Mucosa of gallbladder (tissue), 1 donor: Measurements from ENCODE around the gene GPR50. TPM values are rescaled to one million over a fixed set of nuclear protein-coding genes. Genes with fewer than 3 reads are reported as not detected.
A peak's percentile ranks its signal among the peaks of the same experiment; 100 is the strongest.

ENCODE experiments used
- DNase-seq: peaks from one replicate; pipeline ENCODE4 v3.0.0-alpha.2; 2020; ENCODE audit warnings: low spot score
- total RNA-seq: library from RNA; stranded (reverse); gene quantifications from one replicate; pipeline ENCODE4 v1.2.1, GENCODE V29; 2021
- donor health status: DM: no; HTN: no; CAD: no.

Gene GPR50
- total RNA-seq, result 0.12 TPM

DNA sequence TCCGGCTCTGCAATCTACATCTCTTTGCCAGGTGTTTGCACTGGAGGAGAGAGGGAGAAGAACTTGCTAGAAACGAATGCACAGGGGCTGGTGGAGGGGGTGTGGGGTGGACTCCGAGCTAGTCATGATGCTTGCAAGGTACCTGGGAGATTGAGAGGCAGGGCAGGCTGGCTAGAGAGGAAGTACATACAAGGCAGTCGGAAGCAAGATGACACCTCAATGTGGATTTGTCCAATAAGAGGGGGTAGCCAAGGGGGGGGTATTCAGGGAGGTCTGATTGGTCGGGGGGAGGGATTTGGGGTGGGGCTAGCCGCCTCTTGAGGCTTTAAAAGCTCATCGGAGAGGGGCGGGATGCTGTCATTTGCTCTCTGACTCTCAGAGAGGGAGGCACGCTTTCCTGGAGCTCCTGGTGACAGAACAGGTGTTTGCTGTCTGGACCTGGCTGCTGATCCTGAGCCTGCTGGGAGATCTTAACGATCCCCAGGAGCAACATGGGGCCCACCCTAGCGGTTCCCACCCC lies at the start of gene GPR50:
Gene GPR50 (plus strand): TSS at position 354 of the 520 bp plus-strand sequence. CDS start 138 bp downstream, at position 492.
- DNase-seq, result no peak

DNA sequence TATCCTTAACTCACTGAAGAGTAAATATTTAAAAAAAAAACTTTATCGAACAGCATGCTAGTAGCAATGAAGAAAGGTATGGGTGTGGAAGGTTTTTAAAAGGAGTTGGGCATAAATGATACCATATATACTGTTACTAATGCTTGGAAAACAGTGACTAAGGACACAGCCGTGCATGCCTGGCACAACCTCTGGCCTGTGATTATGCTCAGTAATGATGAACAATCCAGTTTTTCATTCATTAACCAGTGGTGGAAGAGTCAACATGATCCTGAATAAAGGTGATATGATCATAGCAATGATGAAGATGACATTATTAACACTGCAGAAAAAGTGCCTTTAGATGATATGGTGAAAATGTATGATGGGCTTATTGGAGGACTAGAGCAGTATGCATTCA lies 43.9 kb upstream of the GPR50 start:
- no peak for DNase-seq

DNA sequence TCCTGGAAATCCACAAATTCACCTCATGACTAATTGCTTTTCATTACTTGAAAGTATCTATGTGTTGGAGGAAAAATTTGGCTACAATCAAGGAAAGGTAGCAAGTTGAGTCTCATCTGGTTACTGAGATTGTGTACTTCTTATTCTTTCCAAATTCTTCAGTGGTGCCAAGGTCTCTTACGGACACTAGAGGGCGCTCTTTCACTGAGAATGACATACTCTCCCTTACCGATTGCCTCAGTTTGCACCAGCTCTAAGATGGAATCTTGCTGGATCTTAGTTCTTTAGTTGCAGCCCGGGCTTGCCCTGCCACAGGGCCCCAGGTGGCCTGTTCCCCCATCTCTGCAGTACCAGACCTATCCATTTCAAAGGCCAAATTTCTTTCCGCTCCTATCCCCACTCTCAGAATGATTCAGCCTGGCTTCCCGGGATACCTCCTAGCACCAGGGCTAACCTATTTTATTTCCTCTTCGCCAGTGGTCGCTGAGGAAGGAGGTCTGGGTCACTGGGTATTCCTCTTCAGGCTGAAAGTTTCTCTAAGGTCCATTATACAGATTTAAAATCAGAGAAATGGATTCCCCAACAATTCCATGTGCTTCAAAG lies 24.6 kb upstream of the GPR50 start:
- DNase-seq, result peak; percentile 24

DNA sequence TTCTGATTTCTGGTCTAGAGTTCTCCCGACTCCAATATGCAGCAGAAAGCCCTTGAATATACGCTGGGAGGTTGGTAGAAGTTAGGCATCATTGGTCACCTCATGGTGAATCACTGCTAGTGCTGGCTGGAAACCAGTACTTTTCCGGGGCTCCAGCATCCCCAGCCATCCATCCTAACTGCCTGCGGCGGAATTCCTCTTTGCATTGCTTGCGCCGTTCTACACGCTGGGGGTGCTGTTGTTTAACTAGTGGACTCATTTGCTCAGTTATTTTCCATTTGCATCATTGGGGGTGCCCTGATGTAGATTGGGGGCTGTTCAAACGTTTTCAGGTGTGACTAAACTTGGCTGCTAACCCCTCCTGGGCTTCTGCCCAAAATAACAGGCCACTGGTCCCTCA lies 23.3 kb upstream of the GPR50 start:
- DNase-seq, result no peak

DNA sequence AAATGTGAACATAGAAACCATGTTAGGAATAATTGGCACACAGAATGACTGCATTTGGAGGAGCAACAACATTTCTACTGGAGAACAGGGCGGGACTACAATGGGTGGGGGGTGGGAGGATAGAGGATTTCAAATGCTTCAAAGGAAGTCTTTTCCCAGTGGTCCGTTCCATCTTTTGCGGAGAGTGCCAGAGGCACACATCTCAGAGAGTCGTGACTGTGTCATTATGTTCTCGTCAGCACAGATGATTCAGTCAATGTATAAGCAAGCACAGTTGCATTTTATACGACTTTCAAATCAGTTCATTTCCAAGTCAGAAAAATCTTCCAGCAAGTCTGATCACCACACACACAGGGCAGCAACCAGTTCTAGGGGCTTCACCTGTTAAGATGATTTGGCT lies 22.7 kb upstream of the GPR50 start:
- no peak for DNase-seq

DNA sequence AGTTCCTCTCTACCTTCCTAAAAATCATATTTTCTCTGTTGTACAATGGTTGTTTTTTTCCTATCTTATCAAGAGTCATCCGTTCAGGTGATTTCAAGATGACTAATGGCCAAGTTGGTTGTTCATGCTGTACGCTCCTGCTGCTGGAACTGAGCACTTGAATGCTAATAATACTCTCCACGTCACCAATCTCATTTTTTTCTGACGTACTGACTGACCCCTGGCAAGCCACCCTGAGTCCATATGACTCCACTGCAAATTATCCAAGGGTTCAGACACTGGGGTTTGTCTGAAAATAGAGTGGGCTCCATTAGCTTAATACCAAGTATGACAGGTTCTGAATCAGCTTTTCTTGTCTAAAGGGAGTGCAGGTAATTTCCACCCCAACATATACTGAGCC lies 21.1 kb upstream of the GPR50 start:
- no peak for DNase-seq

DNA sequence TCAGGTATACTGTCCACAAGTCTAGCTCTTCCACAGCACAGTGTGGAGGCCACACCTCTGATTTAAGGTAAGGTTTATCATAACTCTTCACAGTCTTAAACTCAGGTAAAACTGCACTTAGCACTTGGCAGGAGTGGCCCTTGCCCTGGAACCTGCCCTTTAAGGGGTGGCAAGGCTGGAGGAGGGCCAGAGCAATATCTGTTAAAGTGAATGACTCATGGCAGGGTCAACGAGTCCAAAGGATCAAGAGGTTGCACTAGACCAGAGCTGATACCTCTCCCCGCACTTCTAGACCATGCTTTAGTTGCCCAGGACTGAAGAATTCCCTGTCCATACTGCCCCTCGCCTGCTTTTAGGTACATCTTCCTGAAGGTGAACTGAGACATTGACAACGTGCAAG lies 14.7 kb upstream of the GPR50 start:
- DNase-seq, result no peak

DNA sequence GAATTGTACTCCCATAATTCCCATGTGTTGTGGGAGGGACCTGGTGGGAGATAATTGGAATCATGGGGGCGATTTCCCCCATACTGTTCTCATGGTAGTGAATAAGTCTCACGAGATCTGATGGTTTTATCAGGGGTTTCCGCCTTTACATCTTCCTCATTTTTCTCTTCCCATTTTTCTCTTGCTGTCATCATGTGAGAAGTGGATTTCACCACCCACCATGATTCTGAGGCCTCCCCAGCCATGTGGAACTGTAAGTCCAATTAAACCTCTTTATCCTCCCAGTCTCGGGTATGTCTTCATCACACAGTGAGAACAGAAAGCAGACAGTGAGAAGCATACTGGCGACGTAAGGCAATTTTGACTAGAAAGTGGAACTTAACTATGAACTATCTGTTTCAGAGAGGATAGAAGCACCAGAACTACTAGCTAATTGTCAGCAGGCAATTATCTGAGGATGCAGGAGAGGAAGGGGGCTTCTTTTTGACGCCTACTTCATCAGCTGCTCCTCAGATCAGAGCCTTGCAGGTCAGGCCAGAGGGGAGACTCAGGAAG lies 8.5 kb upstream of the GPR50 start:
- DNase-seq, result no peak

DNA sequence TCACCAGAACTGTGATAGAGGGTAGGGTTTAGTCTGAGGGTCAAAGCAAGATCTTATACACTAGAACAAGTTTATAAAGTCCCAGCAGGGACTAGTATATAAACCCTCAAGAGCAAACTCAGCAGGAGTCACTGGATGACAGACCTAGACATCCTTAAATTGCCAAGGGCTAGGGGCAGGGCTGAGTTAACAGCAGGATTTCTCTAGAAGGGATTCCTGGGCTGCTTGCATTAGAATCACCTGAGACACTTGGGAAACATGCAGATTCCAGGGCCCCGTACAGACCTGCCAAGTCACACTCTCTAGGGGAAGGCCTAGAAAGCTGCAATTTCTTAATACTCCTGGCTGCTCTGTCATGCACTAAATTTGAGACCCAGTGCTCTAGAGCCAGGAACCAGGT lies 6.6 kb upstream of the GPR50 start:
- no peak for DNase-seq

DNA sequence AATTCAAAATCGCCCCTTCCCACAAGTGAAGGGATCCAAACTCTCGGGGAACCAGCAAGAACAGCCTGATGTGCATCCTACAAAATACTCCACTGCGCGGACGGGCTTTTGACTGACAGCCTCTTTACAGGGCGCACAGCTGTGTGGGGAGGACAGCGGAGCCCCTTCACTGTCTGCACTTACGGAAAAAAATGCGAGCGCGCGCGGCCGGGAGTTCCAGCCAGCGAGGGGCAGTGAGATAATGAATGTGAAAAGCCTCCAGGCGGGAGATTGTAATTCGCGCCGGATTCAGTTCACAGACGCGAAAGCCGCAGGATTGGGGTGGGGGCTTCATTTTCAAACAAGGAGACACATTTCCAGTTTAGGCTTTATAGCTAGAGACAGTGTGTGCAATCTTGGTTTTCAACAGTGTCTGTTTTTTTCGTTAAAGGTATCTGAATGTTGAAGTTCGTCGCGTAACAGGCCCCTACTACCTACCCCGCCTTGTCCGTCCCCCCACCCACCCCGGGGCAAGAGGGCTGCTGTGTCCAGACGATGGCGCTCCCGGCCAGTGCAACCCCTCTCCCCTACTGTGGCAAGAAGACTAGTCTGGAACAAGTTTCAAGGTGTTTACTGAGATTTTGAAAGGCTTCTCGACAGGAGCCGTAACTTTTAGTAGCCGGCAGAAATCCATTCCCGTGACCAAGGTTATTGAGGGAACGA lies 1.7 kb upstream of the GPR50 start:
- no peak for DNase-seq

DNA sequence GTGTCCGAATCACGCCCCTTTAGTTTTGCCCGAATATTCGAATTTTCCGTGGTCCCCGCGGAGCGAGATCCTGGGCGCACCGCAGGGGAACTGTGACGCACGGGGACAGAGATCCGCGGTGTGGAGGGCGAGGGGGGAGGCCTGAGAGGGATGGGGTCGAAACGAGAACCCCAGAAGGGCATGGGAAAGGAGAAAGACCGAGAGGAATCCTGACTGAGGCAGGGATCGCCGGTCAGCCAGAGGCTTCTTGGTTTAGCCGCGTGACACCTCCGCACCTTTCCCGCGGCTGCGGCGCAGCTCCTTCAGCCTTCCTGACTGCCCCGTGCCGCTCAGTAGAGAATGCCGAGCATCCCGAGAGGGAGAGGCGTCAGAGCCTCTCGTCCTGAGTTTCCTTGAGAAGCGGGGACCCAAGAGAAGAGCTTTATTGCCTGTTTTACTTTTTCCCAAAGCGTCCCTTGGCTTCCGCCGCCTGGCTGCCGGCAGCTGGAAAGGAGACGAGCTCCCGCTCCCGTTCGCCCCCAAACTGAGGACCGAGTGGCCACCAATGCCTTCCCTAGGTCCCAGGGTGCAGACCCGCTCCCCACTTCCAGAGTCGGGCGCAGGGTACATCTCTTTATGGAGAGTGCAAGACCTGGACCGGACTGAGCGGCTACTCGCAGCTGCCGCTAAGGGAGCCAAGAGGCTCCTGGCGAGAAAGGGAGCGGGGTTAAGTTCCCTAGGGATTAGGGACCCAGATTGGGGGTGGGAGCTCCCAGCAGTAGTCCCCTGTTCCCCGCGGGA lies 911 bp upstream of the GPR50 start:
- DNase-seq, result no peak

DNA sequence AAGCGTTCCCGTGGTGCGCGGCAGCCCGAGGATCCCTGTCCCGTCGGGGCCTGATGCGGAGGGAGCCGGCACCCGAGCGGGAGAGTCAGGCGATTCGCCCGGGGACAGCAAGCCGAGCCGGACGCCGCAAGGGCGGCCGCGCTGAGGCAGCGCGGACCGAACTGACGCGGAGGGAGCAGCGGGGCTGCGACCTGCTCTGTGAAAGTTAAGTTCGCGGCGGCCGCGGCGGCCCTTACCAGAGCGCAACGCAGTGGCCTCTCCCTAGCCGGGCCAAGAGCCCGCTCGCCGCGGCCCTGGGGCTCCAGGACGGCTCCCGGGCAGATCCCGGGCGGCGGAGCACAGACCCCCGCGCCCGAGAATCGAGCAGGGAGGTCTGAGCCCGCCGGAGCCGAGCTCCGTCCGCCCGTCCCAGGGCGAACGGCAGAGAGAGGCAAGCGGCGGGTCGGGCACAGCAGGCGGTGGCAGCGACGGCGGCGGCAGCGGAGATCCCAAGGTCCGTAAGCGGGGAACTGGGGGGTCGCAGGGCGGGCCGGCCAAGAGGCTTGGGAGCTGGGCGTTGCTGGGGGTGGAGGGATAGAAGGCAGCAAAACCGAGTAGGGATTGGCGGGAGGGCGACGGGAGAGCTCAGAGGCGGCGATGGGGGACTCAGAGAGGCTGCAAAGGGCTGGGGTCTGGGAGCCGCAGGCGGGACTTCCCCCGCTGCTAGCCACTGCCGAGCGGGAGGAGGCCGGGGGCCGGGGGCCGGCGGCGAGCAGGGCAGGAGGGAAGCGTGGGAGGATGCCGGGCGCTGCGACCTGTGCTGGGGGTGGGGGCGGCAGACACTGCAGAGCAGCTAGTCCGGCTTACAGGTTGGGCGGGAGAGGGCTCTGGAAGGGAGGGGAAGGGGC lies 1.0 kb downstream of the GPR50 start:
- no peak for DNase-seq

DNA sequence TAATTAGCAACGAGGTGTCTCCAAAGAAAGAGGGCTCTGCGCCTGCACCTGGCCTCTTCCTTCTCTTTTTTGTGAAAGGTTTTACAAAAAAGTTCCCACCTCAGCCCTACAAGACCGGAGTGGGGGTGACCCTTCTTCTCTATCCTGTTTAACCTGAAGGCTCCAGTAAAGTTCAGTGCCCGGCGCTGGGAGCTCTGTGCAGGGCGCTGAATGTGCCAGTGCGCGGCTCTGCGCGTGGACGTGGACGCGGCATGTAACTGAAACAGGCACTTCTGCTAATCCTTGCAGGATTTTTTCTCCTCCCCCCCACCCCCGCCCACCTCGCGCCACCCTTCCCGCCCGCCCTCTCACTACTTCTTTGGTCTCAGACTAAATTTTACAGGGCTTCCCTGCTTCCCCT lies 2.4 kb downstream of the GPR50 start:
- no peak for DNase-seq

DNA sequence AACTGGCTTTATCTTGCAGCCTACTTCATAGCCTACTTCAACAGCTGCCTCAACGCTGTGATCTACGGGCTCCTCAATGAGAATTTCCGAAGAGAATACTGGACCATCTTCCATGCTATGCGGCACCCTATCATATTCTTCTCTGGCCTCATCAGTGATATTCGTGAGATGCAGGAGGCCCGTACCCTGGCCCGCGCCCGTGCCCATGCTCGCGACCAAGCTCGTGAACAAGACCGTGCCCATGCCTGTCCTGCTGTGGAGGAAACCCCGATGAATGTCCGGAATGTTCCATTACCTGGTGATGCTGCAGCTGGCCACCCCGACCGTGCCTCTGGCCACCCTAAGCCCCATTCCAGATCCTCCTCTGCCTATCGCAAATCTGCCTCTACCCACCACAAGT lies 4.0 kb downstream of the GPR50 start:
- DNase-seq, result no peak

DNA sequence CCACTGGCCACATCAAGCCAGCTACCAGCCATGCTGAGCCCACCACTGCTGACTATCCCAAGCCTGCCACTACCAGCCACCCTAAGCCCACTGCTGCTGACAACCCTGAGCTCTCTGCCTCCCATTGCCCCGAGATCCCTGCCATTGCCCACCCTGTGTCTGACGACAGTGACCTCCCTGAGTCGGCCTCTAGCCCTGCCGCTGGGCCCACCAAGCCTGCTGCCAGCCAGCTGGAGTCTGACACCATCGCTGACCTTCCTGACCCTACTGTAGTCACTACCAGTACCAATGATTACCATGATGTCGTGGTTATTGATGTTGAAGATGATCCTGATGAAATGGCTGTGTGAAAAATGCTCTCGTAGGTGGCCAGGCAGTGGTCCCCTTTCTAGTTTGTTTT lies 4.7 kb downstream of the GPR50 start:
- DNase-seq, result no peak

DNA sequence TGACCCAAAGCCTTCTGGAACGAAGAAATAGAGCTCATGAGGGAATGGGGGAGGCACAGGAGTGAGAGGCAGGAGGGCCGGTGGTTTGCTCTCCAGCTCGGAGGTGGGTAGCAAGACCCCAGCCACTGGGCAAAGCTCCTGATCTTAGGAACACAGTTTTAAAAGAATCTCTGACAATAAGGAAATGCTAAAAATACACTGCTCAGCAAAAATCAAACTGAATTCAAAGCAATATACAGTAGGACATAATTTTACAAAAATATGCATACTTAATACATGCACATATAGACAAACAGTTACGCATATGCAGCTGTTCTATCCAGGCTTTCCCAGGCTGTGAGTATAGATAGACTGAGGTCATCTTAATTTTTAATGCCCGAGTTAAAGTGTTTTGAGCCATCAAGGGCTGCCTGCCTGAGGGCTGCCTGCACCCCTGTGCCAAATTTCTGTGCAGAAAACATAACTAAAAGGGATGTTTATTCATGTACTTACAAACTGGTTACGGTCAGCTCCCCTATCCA lies 6.9 kb downstream of the GPR50 start:
- DNase-seq, result no peak

DNA sequence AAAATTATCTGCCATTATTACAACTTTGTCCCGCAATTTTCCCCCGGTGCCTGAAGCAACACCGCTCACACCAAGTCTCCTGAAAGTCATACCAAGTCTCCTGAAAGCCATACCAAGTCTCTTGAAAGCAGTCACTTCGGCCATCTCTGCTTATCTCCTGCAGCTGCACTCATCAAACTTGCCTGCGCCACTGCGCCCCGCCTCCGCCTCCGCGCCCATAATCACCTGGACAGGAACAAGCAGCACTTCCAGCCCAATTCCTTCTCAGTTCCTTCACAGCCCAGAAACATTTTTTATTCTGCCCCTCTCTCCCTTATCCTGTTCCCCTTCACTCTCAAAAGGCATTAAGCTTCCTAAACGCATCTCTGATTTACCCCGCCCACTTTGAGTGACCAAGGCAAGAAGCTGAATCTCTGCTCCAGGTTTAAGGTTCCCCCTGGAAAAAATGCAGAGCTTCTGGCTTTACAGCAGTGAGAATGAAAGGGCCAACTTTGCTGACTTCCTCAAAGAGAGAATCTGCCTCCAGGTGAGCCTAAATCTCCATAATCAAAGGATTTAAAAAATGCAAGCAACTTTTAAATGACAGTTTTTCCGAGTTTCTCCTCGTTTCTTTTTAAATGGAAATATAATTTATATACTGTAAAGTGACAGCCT lies 7.7 kb downstream of the GPR50 start:
- no peak for DNase-seq

DNA sequence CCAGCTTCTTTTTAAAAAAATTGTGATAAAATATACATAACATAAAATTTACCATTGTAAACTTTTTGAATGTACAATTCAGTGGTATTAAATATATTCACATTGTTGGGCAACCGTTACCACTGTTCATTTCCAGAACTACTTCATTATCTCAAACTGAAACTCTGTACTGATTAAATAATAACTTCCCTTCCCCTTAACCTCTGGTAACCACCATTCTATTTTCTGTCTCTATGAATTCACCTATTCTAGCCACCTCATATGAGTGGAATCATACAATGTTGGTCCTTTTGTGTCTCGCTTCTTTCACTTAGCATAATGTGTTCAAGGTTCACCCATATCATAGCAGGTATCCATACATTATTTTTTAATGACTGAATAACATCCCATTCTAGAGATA lies 8.3 kb downstream of the GPR50 start:
- DNase-seq, result no peak

DNA sequence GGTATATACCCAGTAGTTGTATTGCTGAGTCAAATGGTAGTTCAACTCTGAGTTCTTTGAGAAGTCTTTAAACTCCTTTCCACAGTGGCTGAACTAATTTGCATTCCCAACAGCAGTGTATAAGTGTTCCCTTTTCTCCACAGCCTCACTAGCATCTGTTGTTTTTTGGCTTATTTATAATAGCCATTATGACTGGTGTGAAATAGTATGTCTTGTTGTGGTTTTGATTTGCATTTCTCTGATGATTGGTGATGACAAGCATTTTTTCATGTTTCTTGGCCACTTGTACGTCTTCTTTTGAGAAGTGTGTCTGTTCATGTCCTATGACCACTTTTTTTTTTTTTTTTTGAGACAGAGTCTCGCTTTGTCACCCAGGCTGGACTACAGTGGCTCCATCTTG lies 30.5 kb downstream of the GPR50 start:
- no peak for DNase-seq

DNA sequence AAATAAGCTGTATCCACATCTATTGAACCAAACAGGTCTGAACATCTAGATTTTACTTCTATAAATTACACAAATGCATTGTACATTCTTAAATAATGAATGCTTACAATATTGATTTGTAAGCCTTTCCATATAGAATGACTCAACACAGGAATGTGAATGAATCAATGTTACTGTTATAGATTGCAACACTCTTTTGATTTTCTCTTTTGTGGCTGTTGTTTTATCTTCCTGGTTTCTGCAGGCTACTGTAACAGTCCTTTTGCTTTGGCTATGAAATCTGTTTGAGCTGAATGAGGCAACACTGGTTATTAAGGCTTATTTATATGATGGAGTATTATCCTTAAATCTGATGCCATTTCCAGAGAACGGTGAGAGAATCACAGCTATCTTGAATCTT lies 49.5 kb downstream of the GPR50 start:
- no peak for DNase-seq

DNA sequence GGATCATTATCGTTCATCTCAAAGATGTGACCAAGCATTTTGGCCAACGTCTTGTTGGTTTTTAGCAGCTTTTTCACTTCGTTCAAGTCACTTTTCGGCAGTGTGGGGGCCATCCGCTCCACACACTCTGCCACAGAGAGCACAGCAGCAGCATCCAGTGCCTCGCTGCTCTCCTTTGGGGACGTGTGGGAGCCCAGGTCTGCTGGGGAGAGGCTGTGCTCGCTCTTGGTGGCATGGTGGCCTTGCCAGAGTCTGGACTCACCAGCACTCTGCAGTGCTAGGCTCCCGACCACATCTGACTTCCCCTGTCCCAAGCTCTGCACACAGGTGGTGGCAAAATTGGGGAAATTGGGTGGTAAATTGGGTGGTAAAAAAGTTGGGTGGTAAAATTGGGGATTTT lies 50.6 kb downstream of the GPR50 start:
- no peak for DNase-seq
